ENCODE data around the gene CYP1B1. TPM values are rescaled to one million over a fixed set of nuclear protein-coding genes. Genes with fewer than 3 reads are reported as not detected.
A peak's percentile ranks its signal among the peaks of the same experiment; 100 is the strongest.

The CYP1B1 gene
- polyA plus RNA-seq, 1 donor (not counting 4 experiments of a cell fraction or from before 2014, with no cell fraction given), result 1.6 TPM

DNA sequence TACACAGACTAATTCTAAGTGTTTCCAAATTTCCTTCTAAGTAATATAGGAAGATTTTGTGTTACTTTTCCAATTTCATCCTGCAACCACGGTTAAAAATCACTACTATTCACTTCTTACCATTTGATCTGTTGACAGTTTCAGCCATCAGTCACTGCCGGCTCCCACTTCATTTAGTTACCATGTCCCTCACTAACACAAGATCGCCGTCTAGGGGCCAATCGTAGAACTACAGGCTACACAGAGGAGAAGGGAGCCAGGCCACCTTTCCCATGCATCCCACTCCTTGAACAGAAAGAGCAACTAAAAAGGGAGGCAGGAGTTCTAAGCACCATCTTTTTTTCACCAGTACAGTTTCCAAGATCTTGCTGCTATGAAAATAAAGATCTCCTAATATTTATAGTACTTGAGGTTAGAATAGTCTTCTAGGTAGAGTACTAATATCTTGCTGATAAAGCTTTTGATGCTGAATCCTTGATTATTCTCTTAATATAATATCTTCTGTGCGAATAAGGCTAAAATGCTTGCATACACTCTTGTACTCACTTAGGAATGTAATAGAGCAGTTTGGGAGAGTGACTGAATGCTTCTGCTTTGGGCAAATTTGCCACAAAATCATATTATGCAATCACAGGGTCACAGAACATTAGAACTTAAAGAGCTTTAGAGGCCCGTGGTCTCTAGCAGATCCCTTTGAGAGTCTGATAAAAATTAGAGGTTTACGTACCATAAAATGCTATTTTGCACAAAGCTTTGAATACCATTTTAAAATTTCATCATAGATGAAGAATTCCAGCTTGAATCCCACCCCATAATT lies 39.5 kb upstream of the CYP1B1 start:
- FAIRE-seq (no peak), DNase-seq (ENCODE audit: low read depth, low spot score) (no peak)
- Histone ChIP-seq H3K9me1 (ENCODE audit: control insufficient read depth, extremely low read depth, insufficient read depth, low read length) (no peaks in the 10 kb centered on the region), H3K4me1 (ENCODE audit: control insufficient read depth, extremely low read depth, insufficient read depth, low read length) (peaks cover 16% of the 10 kb centered on the region), H3K9me3 (ENCODE audit: control insufficient read depth, low read depth, low read length) (no peaks in the 10 kb centered on the region), H3K79me2 (ENCODE audit: control insufficient read depth, insufficient read depth, low read length) (no peaks in the 10 kb centered on the region), H2AFZ (ENCODE audit: control insufficient read depth, low read length) (no peak overlapping the region), H4K20me1 (ENCODE audit: control insufficient read depth, extremely low read depth, insufficient read depth, low read length) (no peaks in the 10 kb centered on the region), H3K4me2 (ENCODE audit: control insufficient read depth, extremely low read depth, insufficient read depth, low read depth, low read length) (no peak overlapping the region), H3K27me3 (ENCODE audit: control insufficient read depth, extremely low read depth, insufficient read depth, low read length) (no peaks in the 10 kb centered on the region), H3K4me3 (ENCODE audit: control insufficient read depth in 2 of 3, extremely low read depth in 1 of 3, insufficient read depth in 2 of 3, low read depth in 1 of 3, low read length in 3 of 3) (no peak overlapping the region), H3K9ac (ENCODE audit: control insufficient read depth, extremely low read depth, insufficient read depth, low read length) (no peak overlapping the region), H3K36me3 (ENCODE audit: control insufficient read depth in 2 of 2, extremely low read depth in 1 of 2, insufficient read depth in 2 of 2, low read length in 2 of 2) (no peaks in the 10 kb centered on the region), H3K27ac (ENCODE audit: control insufficient read depth, insufficient read depth, low read length) (no peak overlapping the region)
- TF ChIP-seq, protein P1, sequence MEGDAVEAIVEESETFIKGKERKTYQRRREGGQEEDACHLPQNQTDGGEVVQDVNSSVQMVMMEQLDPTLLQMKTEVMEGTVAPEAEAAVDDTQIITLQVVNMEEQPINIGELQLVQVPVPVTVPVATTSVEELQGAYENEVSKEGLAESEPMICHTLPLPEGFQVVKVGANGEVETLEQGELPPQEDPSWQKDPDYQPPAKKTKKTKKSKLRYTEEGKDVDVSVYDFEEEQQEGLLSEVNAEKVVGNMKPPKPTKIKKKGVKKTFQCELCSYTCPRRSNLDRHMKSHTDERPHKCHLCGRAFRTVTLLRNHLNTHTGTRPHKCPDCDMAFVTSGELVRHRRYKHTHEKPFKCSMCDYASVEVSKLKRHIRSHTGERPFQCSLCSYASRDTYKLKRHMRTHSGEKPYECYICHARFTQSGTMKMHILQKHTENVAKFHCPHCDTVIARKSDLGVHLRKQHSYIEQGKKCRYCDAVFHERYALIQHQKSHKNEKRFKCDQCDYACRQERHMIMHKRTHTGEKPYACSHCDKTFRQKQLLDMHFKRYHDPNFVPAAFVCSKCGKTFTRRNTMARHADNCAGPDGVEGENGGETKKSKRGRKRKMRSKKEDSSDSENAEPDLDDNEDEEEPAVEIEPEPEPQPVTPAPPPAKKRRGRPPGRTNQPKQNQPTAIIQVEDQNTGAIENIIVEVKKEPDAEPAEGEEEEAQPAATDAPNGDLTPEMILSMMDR (optimal IDR thresholded peaks at IDR 0.05 in 1 of 3, IDR thresholded peaks at IDR 0.05 in 1 of 3, conservative IDR thresholded peaks at IDR 0.05 in 1 of 3; ENCODE audit: extremely low read depth in 1 of 3, insufficient read depth in 2 of 3, low read length in 3 of 3), result peak; percentile 96 to 100 (median 97)
- TF ChIP-seq EZH2 (IDR thresholded peaks at IDR 0.05; ENCODE audit: low read length), result no peak
- dilution Hi-C loops (cut with MboI; ENCODE audit: extremely low pct_ligation_motif_present, low sequenced_read_pairs), result no loop called here

DNA sequence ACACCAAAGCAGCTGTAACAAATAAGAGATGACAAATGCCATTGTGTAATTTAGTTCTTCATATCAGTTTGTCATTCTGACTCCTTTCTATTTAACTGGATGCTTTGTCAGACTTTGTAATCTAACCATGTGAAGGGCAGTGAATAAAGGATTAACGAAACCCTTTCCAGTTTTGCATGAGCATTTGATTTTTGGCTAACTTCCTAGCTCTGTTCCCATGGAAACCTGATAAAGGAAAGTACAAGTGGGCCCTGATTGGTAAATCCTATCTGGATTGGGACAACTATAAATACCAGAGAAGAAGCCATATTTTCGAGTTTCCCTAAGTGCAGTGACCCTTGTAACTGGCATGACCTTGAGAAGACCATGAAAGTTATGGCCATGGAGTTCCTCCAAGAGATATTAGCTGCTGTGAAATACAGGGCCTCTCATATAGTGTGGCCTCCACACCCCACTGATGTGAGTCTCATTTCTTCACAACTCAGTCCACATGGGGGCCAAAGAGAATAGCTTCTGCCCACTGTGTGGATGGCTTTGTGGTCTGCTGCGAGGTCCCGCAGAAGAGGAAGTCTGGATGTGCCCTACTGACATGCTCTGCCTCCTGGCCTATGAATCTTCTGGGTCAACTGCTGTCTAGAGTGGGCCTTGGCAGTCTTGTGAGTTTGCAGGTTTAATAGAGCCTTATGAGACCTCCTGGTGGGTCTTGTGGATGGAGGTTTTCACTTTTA lies 38.2 kb upstream of the CYP1B1 start:
- no peak overlapping the region for H2AFZ ChIP-seq (ENCODE audit: control insufficient read depth, low read length)
- no peaks in the 10 kb centered on the region for H3K9me1 ChIP-seq (ENCODE audit: control insufficient read depth, extremely low read depth, insufficient read depth, low read length)
- H4K20me1 ChIP-seq (ENCODE audit: control insufficient read depth, extremely low read depth, insufficient read depth, low read length), result no peaks in the 10 kb centered on the region
- no peaks in the 10 kb centered on the region for H3K36me3 ChIP-seq (ENCODE audit: control insufficient read depth in 2 of 2, extremely low read depth in 1 of 2, insufficient read depth in 2 of 2, low read length in 2 of 2)
- H3K9ac ChIP-seq (ENCODE audit: control insufficient read depth, extremely low read depth, insufficient read depth, low read length), result no peak overlapping the region
- no peak overlapping the region for H3K27ac ChIP-seq (ENCODE audit: control insufficient read depth, insufficient read depth, low read length)
- no peak for FAIRE-seq
- no peaks in the 10 kb centered on the region for H3K27me3 ChIP-seq (ENCODE audit: control insufficient read depth, extremely low read depth, insufficient read depth, low read length)
- no peak for TF ChIP-seq EZH2 (IDR thresholded peaks at IDR 0.05; ENCODE audit: low read length)
- TF ChIP-seq, protein P1 (optimal IDR thresholded peaks at IDR 0.05 in 1 of 3, IDR thresholded peaks at IDR 0.05 in 1 of 3, conservative IDR thresholded peaks at IDR 0.05 in 1 of 3; ENCODE audit: extremely low read depth in 1 of 3, insufficient read depth in 2 of 3, low read length in 3 of 3), result no peak
- no peak overlapping the region for H3K4me2 ChIP-seq (ENCODE audit: control insufficient read depth, extremely low read depth, insufficient read depth, low read depth, low read length)
- no peak overlapping the region for H3K4me3 ChIP-seq (ENCODE audit: control insufficient read depth in 2 of 3, extremely low read depth in 1 of 3, insufficient read depth in 2 of 3, low read depth in 1 of 3, low read length in 3 of 3)
- peaks cover 24% of the 10 kb centered on the region for H3K4me1 ChIP-seq (ENCODE audit: control insufficient read depth, extremely low read depth, insufficient read depth, low read length)
- no peaks in the 10 kb centered on the region for H3K9me3 ChIP-seq (ENCODE audit: control insufficient read depth, low read depth, low read length)
- no peak for DNase-seq (ENCODE audit: low read depth, low spot score)
- dilution Hi-C loops (cut with MboI; ENCODE audit: extremely low pct_ligation_motif_present, low sequenced_read_pairs), result no loop called here
- H3K79me2 ChIP-seq (ENCODE audit: control insufficient read depth, insufficient read depth, low read length), result no peaks in the 10 kb centered on the region
